HEK293 (cell line): ENCODE results near the gene GJA9.

Source experiments
- CTCF ChIA-PET: fragments of 350-600 bp; formaldehyde crosslinking; extraction: SDS; loops from one replicate; lab custom pipeline; 2021; ENCODE audit warnings: antibody characterized with exemption; lab: Yijun Ruan, JAX
- POLR2A ChIA-PET: fragments of 300-600 bp; formaldehyde crosslinking; extraction: SDS; loops from one replicate; lab custom pipeline; 2020; ENCODE audit warnings: antibody characterized with exemption, inconsistent platforms; lab: Yijun Ruan, JAX
- H3K27ac ChIP-seq: fragments of 200-500 bp; sonication (Bioruptor generic); 2 replicates; pipeline ENCODE4 v1.5.1; 2014; ENCODE audit warnings: low read depth, low read length, control low read depth, inconsistent platforms; ENCODE audit errors: extremely low read depth
- H3K36me3 ChIP-seq, 2 experiments: fragments of 200-500 bp in 1 of 2; sonication (Bioruptor generic) in 1 of 2; 1 replicate in 1 of 2; 2 replicates in 1 of 2; pipeline ENCODE4 v1.5.1; 2014 to 2017; ENCODE audit warnings: inconsistent platforms in 2 of 2, low read length in 2 of 2; ENCODE audit not compliant: control insufficient read depth in 2 of 2, insufficient read depth in 1 of 2
- H3K4me1 ChIP-seq: fragments of 200-500 bp; sonication (Bioruptor generic); 2 replicates; pipeline ENCODE4 v1.5.1; 2014; ENCODE audit warnings: mild to moderate bottlenecking, low read length, inconsistent platforms; ENCODE audit not compliant: control insufficient read depth, insufficient read depth
- H3K4me3 ChIP-seq: 2 replicates; pipeline ENCODE4 v1.5.1; 2011; ENCODE audit warnings: low read depth, mild to moderate bottlenecking, control low read depth, low read length, moderate library complexity
- H3K9me3 ChIP-seq: fragments of 200-500 bp; sonication (Bioruptor generic); 2 replicates; pipeline ENCODE4 v1.5.1; 2014; ENCODE audit warnings: low read depth, low read length, inconsistent platforms; ENCODE audit not compliant: control insufficient read depth, insufficient read depth
- ELK4 ChIP-seq: IDR thresholded peaks from 2 replicates; pipeline ENCODE4 v1.6.1; 2011; ENCODE audit warnings: mild to moderate bottlenecking, low read depth, low read length, borderline replicate concordance
- GLIS2 ChIP-seq: fragments of 450-650 bp; formaldehyde crosslinking; IDR thresholded peaks from 2 replicates; pipeline ENCODE4 v1.5.1; 2016; ENCODE audit warnings: missing biosample characterization, missing genetic modification characterization
- IKZF3 ChIP-seq: fragments of 450-650 bp; IDR thresholded peaks from 2 replicates; pipeline ENCODE4 v1.5.0; 2018; ENCODE audit warnings: missing biosample characterization, mild to moderate bottlenecking, missing genetic modification characterization, moderate library complexity
- KLF16 ChIP-seq: fragments of 450-650 bp; formaldehyde crosslinking; IDR thresholded peaks from 2 replicates; pipeline ENCODE4 v1.5.1; 2017; ENCODE audit warnings: missing biosample characterization, missing genetic modification characterization
- PATZ1 ChIP-seq: fragments of 450-650 bp; formaldehyde crosslinking; IDR thresholded peaks from 2 replicates; pipeline ENCODE4 v1.5.1; 2016; ENCODE audit warnings: missing biosample characterization, missing genetic modification characterization
- PRDM6 ChIP-seq: fragments of 450-650 bp; formaldehyde crosslinking; IDR thresholded peaks from 2 replicates; pipeline ENCODE4 v1.5.1; 2017; ENCODE audit warnings: missing biosample characterization, missing genetic modification characterization
- SALL2 ChIP-seq: fragments of 450-650 bp; formaldehyde crosslinking; IDR thresholded peaks from 2 replicates; pipeline ENCODE4 v1.5.0; 2017; ENCODE audit warnings: missing biosample characterization, mild to moderate bottlenecking, missing genetic modification characterization, borderline replicate concordance
- SP7 ChIP-seq: fragments of 450-650 bp; formaldehyde crosslinking; IDR thresholded peaks from 2 replicates; pipeline ENCODE4 v1.5.1; 2016; ENCODE audit warnings: missing biosample characterization, missing genetic modification characterization
- WT1 ChIP-seq: fragments of 450-650 bp; formaldehyde crosslinking; IDR thresholded peaks from 2 replicates; pipeline ENCODE4 v1.5.1; 2016; ENCODE audit warnings: missing biosample characterization, missing genetic modification characterization
- ZFP69B ChIP-seq: fragments of 450-650 bp; formaldehyde crosslinking; IDR thresholded peaks from 2 replicates; pipeline ENCODE4 v1.5.1; 2016; ENCODE audit warnings: missing biosample characterization, missing genetic modification characterization
- ZNF114 ChIP-seq: fragments of 450-650 bp; formaldehyde crosslinking; IDR thresholded peaks from 2 replicates; pipeline ENCODE4 v1.5.0; 2017; ENCODE audit warnings: missing biosample characterization, missing genetic modification characterization
- ZNF146 ChIP-seq: fragments of 450-650 bp; formaldehyde crosslinking; IDR thresholded peaks from 2 replicates; pipeline ENCODE4 v1.5.1; 2016; ENCODE audit warnings: missing biosample characterization, missing genetic modification characterization
- ZNF16 ChIP-seq: fragments of 450-650 bp; formaldehyde crosslinking; IDR thresholded peaks from 2 replicates; pipeline ENCODE4 v1.5.1; 2016; ENCODE audit warnings: low read depth, missing biosample characterization, missing genetic modification characterization
- ZNF19 ChIP-seq: fragments of 450-650 bp; formaldehyde crosslinking; IDR thresholded peaks from 2 replicates; pipeline ENCODE4; 2016; ENCODE audit warnings: missing biosample characterization, missing genetic modification characterization, low read depth
- ZNF24 ChIP-seq: fragments of 450-650 bp; formaldehyde crosslinking; IDR thresholded peaks from 2 replicates; pipeline ENCODE4 v1.5.1; 2016; ENCODE audit warnings: missing biosample characterization, missing genetic modification characterization
- ZNF266 ChIP-seq: fragments of 450-650 bp; formaldehyde crosslinking; IDR thresholded peaks from 2 replicates; pipeline ENCODE4 v1.5.1; 2016; ENCODE audit warnings: missing biosample characterization, missing genetic modification characterization, low read depth
- ZNF292 ChIP-seq: fragments of 450-650 bp; formaldehyde crosslinking; IDR thresholded peaks from 2 replicates; pipeline ENCODE4 v1.5.1; 2016; ENCODE audit warnings: low read depth, missing biosample characterization, missing genetic modification characterization, borderline replicate concordance
- ZNF341 ChIP-seq: fragments of 450-650 bp; formaldehyde crosslinking; IDR thresholded peaks from 2 replicates; pipeline ENCODE4; 2016; ENCODE audit warnings: low read depth, missing biosample characterization, missing genetic modification characterization
- ZNF449 ChIP-seq: fragments of 450-650 bp; formaldehyde crosslinking; IDR thresholded peaks from 2 replicates; pipeline ENCODE4 v1.5.1; 2017; ENCODE audit warnings: missing biosample characterization, mild to moderate bottlenecking, missing genetic modification characterization, moderate library complexity
- ZNF510 ChIP-seq: fragments of 450-650 bp; formaldehyde crosslinking; IDR thresholded peaks from 2 replicates; pipeline ENCODE4 v1.5.1; 2018; ENCODE audit warnings: mild to moderate bottlenecking, missing genetic modification characterization, missing biosample characterization; ENCODE audit not compliant: insufficient replicate concordance
- ZNF529 ChIP-seq: fragments of 450-650 bp; formaldehyde crosslinking; IDR thresholded peaks from 2 replicates; pipeline ENCODE4 v1.5.1; 2017; ENCODE audit warnings: missing genetic modification characterization, missing biosample characterization; ENCODE audit not compliant: insufficient replicate concordance
- ZNF555 ChIP-seq: fragments of 450-650 bp; formaldehyde crosslinking; conservative IDR thresholded peaks from 2 replicates; pipeline ENCODE4 v1.5.1; 2017; ENCODE audit warnings: missing biosample characterization, mild to moderate bottlenecking, missing genetic modification characterization, inconsistent platforms
- ZNF580 ChIP-seq: fragments of 450-650 bp; formaldehyde crosslinking; IDR thresholded peaks from 2 replicates; pipeline ENCODE4 v1.5.1; 2016; ENCODE audit warnings: missing biosample characterization, missing genetic modification characterization
- ZNF692 ChIP-seq: fragments of 450-650 bp; formaldehyde crosslinking; IDR thresholded peaks from 2 replicates; pipeline ENCODE4 v1.5.1; 2016; ENCODE audit warnings: missing biosample characterization, missing genetic modification characterization
- ZNF701 ChIP-seq: fragments of 450-650 bp; formaldehyde crosslinking; IDR thresholded peaks from 2 replicates; pipeline ENCODE4 v1.5.1; 2016; ENCODE audit warnings: missing biosample characterization, missing genetic modification characterization
- ZNF785 ChIP-seq: fragments of 450-650 bp; formaldehyde crosslinking; IDR thresholded peaks from 2 replicates; pipeline ENCODE4 v1.5.1; 2016; ENCODE audit warnings: missing biosample characterization, missing genetic modification characterization

GJA9 gene

GRCh38 chr1:38827318-38827717, 54.1 kb downstream of the GJA9 start (continued):
- TF ChIP-seq ZNF341 (tag by site-specific recombination) (no peak), ZNF146 (tag by site-specific recombination) (no peak), ELK4 (no peak), ZNF580 (no peak)
- TF ChIP-seq, all 188 proteins: peak for 0

- Histone ChIP-seq H3K36me3 (no peaks in the 10 kb centered on the region), H3K9me3 (no peaks in the 10 kb centered on the region), H3K4me1 (no peaks in the 10 kb centered on the region), H3K27ac (no peak overlapping the region), H3K4me3 (no peak overlapping the region)
- TF ChIP-seq ZNF24 (peak; percentile 43; the same call in 1 of the 2 replicates), IKZF3 (no peak)
- POLR2A ChIA-PET: no interaction called here
- CTCF ChIA-PET: interaction anchor here (0.6 to 1.5 kb wide), 3 partner anchors 8 to 1097 kb away, joined by 3 to 9 read pairs (median 4); no protein-coding TSS in a partner anchor
Observed at GRCh38 chr1:38826886-38827285, 54.5 kb downstream of the GJA9 start.

- POLR2A ChIA-PET: no interaction called here
- no peak overlapping the region for H3K4me3 ChIP-seq
- CTCF ChIA-PET: interaction anchor here (0.6 to 0.7 kb wide), 3 partner anchors 9 to 196 kb away, joined by 3 read pairs; no protein-coding TSS in a partner anchor
- H3K4me1 ChIP-seq: no peaks in the 10 kb centered on the region
- H3K36me3 ChIP-seq: no peaks in the 10 kb centered on the region
- H3K9me3 ChIP-seq: no peaks in the 10 kb centered on the region
- no peak overlapping the region for H3K27ac ChIP-seq
- TF ChIP-seq ZNF510 (tag by site-specific recombination) (no peak), SP7 (tag by site-specific recombination) (peak; percentile 97), PATZ1 (tag by site-specific recombination) (no peak), ZNF266 (tag by site-specific recombination) (no peak), ZFP69B (no peak), ZNF701 (tag by site-specific recombination) (no peak), ZNF19 (no peak), PRDM6 (tag by site-specific recombination) (peak; percentile 85), ZNF785 (no peak), ZNF555 (tag by site-specific recombination) (no peak), ZNF692 (no peak), ZNF114 (tag by site-specific recombination) (no peak), KLF16 (tag by site-specific recombination) (no peak), ZNF529 (tag by site-specific recombination) (no peak), WT1 (tag by site-specific recombination) (no peak), GLIS2 (tag by site-specific recombination) (no peak), ZNF16 (tag by site-specific recombination) (no peak), ZNF449 (tag by site-specific recombination) (no peak), ZNF292 (tag by site-specific recombination) (no peak), SALL2 (tag by site-specific recombination) (no peak)
Observed at GRCh38 chr1:38826262-38826661, 55.1 kb downstream of the GJA9 start.
